Endodermal cell (in vitro differentiated cells): Measurements from ENCODE around the gene GALNT17. TPM values are rescaled to one million over a fixed set of nuclear protein-coding genes. Genes with fewer than 3 reads are reported as not detected.

ENCODE experiments used
- DNase-seq: peaks from one replicate; pipeline ENCODE4 v3.0.0-alpha.2; 2017
- H3K27ac ChIP-seq: 2 replicates; pipeline ENCODE4 v1.5.1; 2013; ENCODE audit warnings: mild to moderate bottlenecking, low read depth, low read length, moderate library complexity
- H3K27me3 ChIP-seq: 2 replicates; pipeline ENCODE4 v1.6.1; 2013; ENCODE audit warnings: mild to moderate bottlenecking, low read length, moderate library complexity; ENCODE audit not compliant: insufficient read depth, control insufficient read depth, poor library complexity, severe bottlenecking
- H3K36me3 ChIP-seq: 2 replicates; pipeline ENCODE4 v1.7.0; 2013; ENCODE audit warnings: mild to moderate bottlenecking, low read length, moderate library complexity; ENCODE audit not compliant: control insufficient read depth, insufficient read depth
- H3K4me1 ChIP-seq: one replicate; pipeline ENCODE4 v1.7.0; 2013; ENCODE audit warnings: low read length; ENCODE audit not compliant: control insufficient read depth, insufficient read depth
- H3K4me3 ChIP-seq: 2 replicates; pipeline ENCODE4 v1.5.1; 2013; ENCODE audit warnings: mild to moderate bottlenecking, low read length, moderate library complexity
- H3K9ac ChIP-seq: 2 replicates; pipeline ENCODE4 v1.6.1; 2013; ENCODE audit warnings: mild to moderate bottlenecking, low read length, moderate library complexity; ENCODE audit not compliant: poor library complexity, severe bottlenecking; ENCODE audit errors: extremely low read depth
- H3K9me3 ChIP-seq: 2 replicates; pipeline ENCODE4 v1.6.1; 2013; ENCODE audit warnings: mild to moderate bottlenecking, low read length, moderate library complexity; ENCODE audit not compliant: control insufficient read depth
- H3K27ac Mint-ChIP-seq: 2 replicates; pipeline ENCODE4 v1.8.0; 2020; ENCODE audit warnings: mixed read lengths
- H3K27me3 Mint-ChIP-seq: 2 replicates; pipeline ENCODE4 v1.8.0; 2021; ENCODE audit warnings: mild to moderate bottlenecking, mixed read lengths; ENCODE audit not compliant: insufficient read depth
- H3K36me3 Mint-ChIP-seq: 2 replicates; pipeline ENCODE4 v1.8.0; 2020; ENCODE audit warnings: low read depth, mixed read lengths
- H3K4me1 Mint-ChIP-seq: 2 replicates; pipeline ENCODE4 v1.8.0; 2020; ENCODE audit warnings: mixed read lengths
- H3K4me3 Mint-ChIP-seq: 2 replicates; pipeline ENCODE4 v1.8.0; 2020; ENCODE audit warnings: mild to moderate bottlenecking, moderate library complexity, mixed read lengths
- H3K9me3 Mint-ChIP-seq: 2 replicates; pipeline ENCODE4 v1.8.0; 2020; ENCODE audit warnings: mild to moderate bottlenecking, mixed read lengths
- CTCF ChIP-seq: fragments of 200-600 bp; sonication (generic); conservative IDR thresholded peaks from 2 replicates; pipeline ENCODE4 v1.5.0; 2021; ENCODE audit warnings: antibody characterized with exemption, mild to moderate bottlenecking
- WGBS, 2 experiments: methylation state at CpG; one replicate each; pipeline versions ENCODE4 v1.1.5 to v1.1.7; 2013; ENCODE audit warnings: missing lambda C conversion rate in 2 of 2, mixed read lengths in 1 of 2; ENCODE audit not compliant: insufficient coverage in 1 of 2, insufficient read length in 1 of 2; 5-methylcytosine and 5-hydroxymethylcytosine counted together
- total RNA-seq, 2 donors: library from RNA; stranded (reverse); fragmentation: NEBNext Ultra II Directional in 1 of 2; extraction: Animal tissue kit (Norgen Biotek cat#: 25700) in 1 of 2; gene quantifications; 2 replicates in 1 of 2; 3 replicates in 1 of 2; pipeline ENCODE4 v1.2.1, GENCODE V29; 2021

The GALNT17 gene
- total RNA-seq, 2 donors from 2014 or later, result 60.4 to 61.3 TPM

GRCh38 chr7:71668572-71668971, 536.6 kb downstream of the GALNT17 start:
- WGBS, 2 experiments, result 91 to 100% methylated on average over 1 of the region's 1 CpG
- H3K4me1 Mint-ChIP-seq, result no peaks in the 10 kb centered on the region
- Histone ChIP-seq H3K4me3 (no peak overlapping the region), H3K9me3 (peaks cover 18% of the 10 kb centered on the region), H3K4me1 (no peaks in the 10 kb centered on the region), H3K27me3 (no peaks in the 10 kb centered on the region), H3K9ac (no peak overlapping the region), H3K27ac (no peak overlapping the region), H3K36me3 (peaks cover 42% of the 10 kb centered on the region)
- peaks cover 14% of the 10 kb centered on the region for H3K9me3 Mint-ChIP-seq
- no peak for TF ChIP-seq CTCF
- peaks cover 41% of the 10 kb centered on the region for H3K36me3 Mint-ChIP-seq
- H3K4me3 Mint-ChIP-seq, result no peak overlapping the region
- H3K27me3 Mint-ChIP-seq, result peaks cover 1% of the 10 kb centered on the region
- no peak overlapping the region for H3K27ac Mint-ChIP-seq
- DNase-seq, result no peak

- Mint-ChIP-seq H3K27me3 (no peaks in the 10 kb centered on the region), H3K36me3 (peaks cover 35% of the 10 kb centered on the region), H3K4me3 (no peak overlapping the region), H3K9me3 (no peaks in the 10 kb centered on the region), H3K27ac (no peak overlapping the region), H3K4me1 (peaks cover 16% of the 10 kb centered on the region)
- peaks cover 12% of the 10 kb centered on the region for H3K4me1 ChIP-seq
- no peak overlapping the region for H3K9ac ChIP-seq
- no peaks in the 10 kb centered on the region for H3K27me3 ChIP-seq
- no peak for TF ChIP-seq CTCF
- peaks cover 5% of the 10 kb centered on the region for H3K9me3 ChIP-seq
- H3K4me3 ChIP-seq, result no peak overlapping the region
- peaks cover 22% of the 10 kb centered on the region for H3K36me3 ChIP-seq
- no peak for DNase-seq
- 69 to 91% methylated on average over 4 to 8 of the region's 8 CpGs for WGBS, 2 experiments
- H3K27ac ChIP-seq, result no peak overlapping the region
Observed at GRCh38 chr7:71679480-71679879, 547.5 kb downstream of the GALNT17 start.

- peak overlapping the region; percentile 95 for H3K27ac Mint-ChIP-seq
- TF ChIP-seq CTCF, result no peak
- H3K36me3 Mint-ChIP-seq, result peaks cover 43% of the 10 kb centered on the region
Observed at GRCh38 chr7:71682181-71682580, 550.2 kb downstream of the GALNT17 start.

More at GRCh38 chr7:71682181-71682580, 550.2 kb downstream of the GALNT17 start:
- no peak overlapping the region for H3K4me3 Mint-ChIP-seq
- peak; percentile 67 for DNase-seq
- WGBS, 2 experiments, result 80 to 93% methylated on average over 2 to 5 of the region's 5 CpGs
- H3K9me3 Mint-ChIP-seq, result no peaks in the 10 kb centered on the region
- Histone ChIP-seq H3K27me3 (no peaks in the 10 kb centered on the region), H3K36me3 (peaks cover 30% of the 10 kb centered on the region), H3K4me1 (peaks cover 13% of the 10 kb centered on the region), H3K9ac (no peak overlapping the region), H3K4me3 (no peak overlapping the region), H3K9me3 (peaks cover 5% of the 10 kb centered on the region), H3K27ac (peak overlapping the region; percentile 34)
- H3K4me1 Mint-ChIP-seq, result peaks cover 16% of the 10 kb centered on the region
- no peaks in the 10 kb centered on the region for H3K27me3 Mint-ChIP-seq
